CD4-positive, alpha-beta T cell treated with Interleukin-10 for 1 hour (primary cell): ENCODE data around the gene SLC7A5.
"Not testable (repeated sequence)": the region's sequence is repeated elsewhere in the genome, so short reads cannot be mapped to it uniquely, and the experiment has no call there.

Experiments used
- DNase-seq: peaks from one replicate; pipeline ENCODE4 v3.0.0-alpha.2; 2020

The SLC7A5 gene

GRCh38 chr16:87831421-87832136 lies 37.7 kb downstream of the SLC7A5 start:
- no peak for DNase-seq

- DNase-seq: no peak
Measured at GRCh38 chr16:87830673-87831420, 38.5 kb downstream of the SLC7A5 start.

- no peak for DNase-seq
Measured at GRCh38 chr16:87829988-87830672, 39.2 kb downstream of the SLC7A5 start.

GRCh38 chr16:87829622-87829980 lies 39.7 kb downstream of the SLC7A5 start:
- no peak for DNase-seq

- DNase-seq: no peak
Measured at GRCh38 chr16:87828907-87829621, 40.2 kb downstream of the SLC7A5 start.

GRCh38 chr16:87828071-87828906 lies 41.0 kb downstream of the SLC7A5 start:
- DNase-seq: no peak

- not testable (repeated sequence) for DNase-seq
Measured at GRCh38 chr16:87827588-87827915, 41.8 kb downstream of the SLC7A5 start.

- DNase-seq: no peak
Measured at GRCh38 chr16:87826798-87827587, 42.3 kb downstream of the SLC7A5 start.

GRCh38 chr16:87826407-87826797 lies 42.9 kb downstream of the SLC7A5 start:
- not testable (repeated sequence) for DNase-seq

GRCh38 chr16:87825842-87826120 lies 43.5 kb downstream of the SLC7A5 start:
- not testable (repeated sequence) for DNase-seq

GRCh38 chr16:87824991-87825841 lies 44.1 kb downstream of the SLC7A5 start:
- no peak for DNase-seq

GRCh38 chr16:87824016-87824990 lies 45.0 kb downstream of the SLC7A5 start:
- DNase-seq: no peak

GRCh38 chr16:87823181-87823929 lies 46.0 kb downstream of the SLC7A5 start:
- no peak for DNase-seq

- no peak for DNase-seq
Measured at GRCh38 chr16:87822108-87822970, 47.0 kb downstream of the SLC7A5 start.

- no peak for DNase-seq
Measured at GRCh38 chr16:87821376-87822107, 47.8 kb downstream of the SLC7A5 start.

- no peak for DNase-seq
Measured at GRCh38 chr16:87819983-87820382, 49.3 kb downstream of the SLC7A5 start.

GRCh38 chr16:87819282-87819681 lies 50.0 kb downstream of the SLC7A5 start:
- DNase-seq: no peak
